Activated T-cell treated with anti-CD3 and anti-CD28 coated beads, Interleukin-2, amount 50 U/mL, for 24 hours (primary cell): Measurements from ENCODE around the gene EFCAB13.
"Not testable (repeated sequence)": the region's sequence is repeated elsewhere in the genome, so short reads cannot be mapped to it uniquely, and the experiment has no call there.

Experiments
- DNase-seq: peaks from one replicate; pipeline ENCODE4 v3.0.0-alpha.2; 2020
- H3K27ac Mint-ChIP-seq: 2 replicates; pipeline ENCODE4 v1.8.0; 2020; ENCODE audit warnings: mild to moderate bottlenecking, mixed read lengths
- H3K27me3 Mint-ChIP-seq: 2 replicates; pipeline ENCODE4 v1.8.0; 2020; ENCODE audit warnings: mixed read lengths
- H3K36me3 Mint-ChIP-seq: 2 replicates; pipeline ENCODE4 v1.8.0; 2020; ENCODE audit warnings: low read depth, mixed read lengths
- H3K4me1 Mint-ChIP-seq: 2 replicates; pipeline ENCODE4 v1.8.0; 2020; ENCODE audit warnings: low read depth, mixed read lengths
- H3K4me3 Mint-ChIP-seq: 2 replicates; pipeline ENCODE4 v1.8.0; 2020; ENCODE audit warnings: mild to moderate bottlenecking, moderate library complexity, mixed read lengths
- H3K9me3 Mint-ChIP-seq: 2 replicates; pipeline ENCODE4 v1.8.0; 2020; ENCODE audit warnings: mixed read lengths

Gene EFCAB13

DNA sequence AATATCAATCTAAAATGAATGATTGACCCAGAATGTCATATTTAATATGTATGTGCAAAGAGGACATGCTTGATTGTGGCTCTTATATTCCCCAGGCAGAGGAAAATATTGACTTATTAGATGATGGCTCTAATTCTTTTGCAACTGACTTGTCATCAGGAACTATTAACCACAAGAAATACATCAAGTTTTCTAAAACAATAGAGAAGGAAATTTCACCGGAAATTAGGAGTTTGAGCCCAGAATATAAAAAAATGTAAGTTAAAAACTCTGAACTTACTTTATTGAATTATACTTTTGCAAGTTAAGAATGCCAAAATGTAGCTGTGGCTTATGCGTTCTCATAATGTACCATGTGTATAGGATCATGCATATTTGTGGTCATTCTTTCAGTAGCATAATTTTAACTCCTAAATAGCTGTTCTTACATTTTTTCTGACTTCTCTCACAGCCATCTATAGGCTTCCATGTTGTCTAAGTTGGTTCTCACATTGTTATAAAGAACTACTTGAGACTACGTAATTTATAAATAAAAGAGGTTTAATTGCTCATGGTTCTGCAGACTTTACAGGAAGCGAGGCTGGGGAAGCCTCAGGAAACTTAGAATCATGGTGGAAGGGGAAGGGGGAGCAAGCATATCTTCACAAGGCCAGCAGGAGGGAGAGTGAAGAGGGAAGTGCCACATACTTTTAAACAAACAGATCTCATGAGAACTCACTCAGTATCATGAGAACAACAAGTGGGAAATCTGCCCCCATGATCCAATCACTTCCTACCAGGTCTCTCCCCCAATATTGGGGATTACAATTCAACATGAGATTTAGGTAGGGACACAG, 11.6 kb downstream of the EFCAB13 start:
- Mint-ChIP-seq H3K4me1 (no peaks in the 10 kb centered on the region), H3K36me3 (peaks cover 12% of the 10 kb centered on the region), H3K4me3 (no peak overlapping the region), H3K27me3 (no peaks in the 10 kb centered on the region), H3K27ac (no peak overlapping the region), H3K9me3 (no peaks in the 10 kb centered on the region)
- no peak for DNase-seq

DNA sequence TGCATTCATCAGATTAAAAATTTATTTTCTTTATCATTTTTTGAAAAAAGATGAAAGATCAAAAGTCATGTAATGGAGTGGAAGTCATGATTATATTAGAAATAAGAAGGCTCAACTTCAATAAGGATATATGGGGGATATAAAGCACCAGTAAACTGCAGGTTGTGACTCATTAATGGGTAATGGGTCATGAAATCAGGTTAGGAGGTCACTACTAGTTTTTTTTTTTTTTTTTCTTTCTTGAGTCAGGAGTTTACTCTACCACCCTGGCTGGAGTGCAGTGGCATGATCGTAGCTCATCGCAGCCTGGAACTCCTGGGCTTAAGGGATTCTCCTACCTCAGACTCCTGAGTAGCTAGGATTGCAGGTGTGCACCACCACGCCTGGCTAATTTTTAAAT, 14.3 kb downstream of the EFCAB13 start:
- Mint-ChIP-seq H3K4me3 (no peak overlapping the region), H3K27ac (no peak overlapping the region), H3K27me3 (no peaks in the 10 kb centered on the region)

DNA sequence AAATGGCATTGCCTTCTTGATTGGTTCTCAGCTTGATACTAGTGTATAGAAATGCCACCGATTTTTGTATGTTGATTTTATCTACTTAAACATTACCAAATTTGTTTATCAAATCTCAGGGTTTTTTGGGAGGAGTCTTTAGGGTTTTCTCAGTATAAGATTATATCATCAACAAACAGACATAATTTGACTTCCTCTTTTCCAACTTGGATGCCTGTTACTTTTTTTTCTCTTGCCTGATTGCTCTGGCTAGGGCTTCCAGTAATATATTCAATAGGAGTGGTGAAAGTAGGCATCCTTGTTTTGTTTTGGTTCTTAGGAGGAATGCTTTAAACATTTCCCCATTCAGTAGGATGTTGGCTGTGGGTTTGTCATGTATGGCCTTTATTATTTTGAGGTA, 29.1 kb downstream of the EFCAB13 start:
- Mint-ChIP-seq H3K4me1 (no peaks in the 10 kb centered on the region), H3K9me3 (no peaks in the 10 kb centered on the region), H3K36me3 (no peaks in the 10 kb centered on the region), H3K4me3 (no peak overlapping the region), H3K27ac (no peak overlapping the region), H3K27me3 (no peaks in the 10 kb centered on the region)
- DNase-seq: no peak

More for the DNA sequence above, 14.3 kb downstream of the EFCAB13 start:
- Mint-ChIP-seq H3K36me3 (peaks cover 10% of the 10 kb centered on the region), H3K9me3 (no peaks in the 10 kb centered on the region), H3K4me1 (no peaks in the 10 kb centered on the region)
- DNase-seq: no peak

DNA sequence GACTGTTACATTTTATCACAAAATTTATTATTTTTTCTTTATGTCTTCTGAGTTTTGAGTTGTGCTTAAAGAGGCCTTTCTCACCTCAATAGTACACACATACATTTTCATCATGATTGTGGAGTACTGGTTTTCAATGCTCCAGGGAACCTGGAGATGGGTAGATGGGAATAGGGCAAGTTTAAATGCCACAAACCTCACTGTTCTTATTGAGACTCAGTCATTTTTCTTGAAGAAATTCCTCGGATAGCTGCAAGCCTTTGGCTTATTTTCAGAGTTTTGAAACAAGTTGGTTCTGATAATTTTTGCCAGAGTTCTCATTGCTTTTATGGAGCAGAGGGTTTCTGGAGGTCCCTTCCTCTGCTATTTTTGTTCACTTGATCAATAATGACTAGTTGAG, 34.9 kb downstream of the EFCAB13 start:
- H3K4me3 Mint-ChIP-seq: no peak overlapping the region

DNA sequence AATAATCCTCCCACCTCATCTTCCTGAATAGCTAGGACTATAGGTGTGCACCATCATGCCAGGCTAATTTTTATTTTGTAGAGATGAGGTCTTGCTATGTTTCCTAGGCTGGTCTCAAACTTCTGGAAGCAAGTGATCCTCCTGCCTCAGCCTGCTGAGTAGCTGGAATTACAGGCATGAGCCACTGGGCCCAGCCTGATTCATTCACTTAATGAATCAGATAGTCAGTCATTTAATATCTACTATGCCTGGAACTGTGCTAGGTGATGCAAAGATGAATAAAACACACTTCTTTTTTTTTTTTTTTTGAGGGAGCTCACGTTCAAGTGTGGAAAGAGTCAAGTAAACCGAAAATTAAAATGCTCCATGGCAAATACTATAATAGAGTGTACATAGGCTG, 39.4 kb downstream of the EFCAB13 start:
- Mint-ChIP-seq H3K27me3 (no peaks in the 10 kb centered on the region), H3K9me3 (no peaks in the 10 kb centered on the region), H3K4me3 (no peak overlapping the region), H3K36me3 (no peaks in the 10 kb centered on the region), H3K27ac (no peak overlapping the region), H3K4me1 (no peaks in the 10 kb centered on the region)
- no peak for DNase-seq

More for the DNA sequence above, 34.9 kb downstream of the EFCAB13 start:
- no peaks in the 10 kb centered on the region for H3K9me3 Mint-ChIP-seq
- H3K36me3 Mint-ChIP-seq: no peaks in the 10 kb centered on the region
- DNase-seq: no peak
- H3K27ac Mint-ChIP-seq: no peak overlapping the region
- no peaks in the 10 kb centered on the region for H3K4me1 Mint-ChIP-seq
- no peaks in the 10 kb centered on the region for H3K27me3 Mint-ChIP-seq

DNA sequence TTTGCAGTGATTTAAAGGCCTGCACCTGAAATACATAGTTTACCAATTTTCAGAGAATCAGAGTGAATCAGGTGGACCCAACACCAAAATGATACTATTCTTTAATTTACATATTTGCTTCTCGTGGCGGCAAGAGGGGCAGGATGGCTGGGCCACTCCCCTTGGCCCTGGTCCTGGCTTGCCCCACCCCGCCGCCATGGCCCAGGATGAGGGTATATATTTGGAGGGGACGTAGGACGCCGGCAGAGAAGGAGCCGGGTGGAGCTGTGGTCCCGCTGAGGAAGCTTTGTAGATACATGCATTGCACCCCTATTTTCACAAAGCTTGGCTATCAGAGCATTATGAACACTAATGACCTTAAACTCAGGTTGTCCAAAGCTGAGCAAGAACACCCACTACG, 43.5 kb downstream of the EFCAB13 start:
- Mint-ChIP-seq H3K9me3 (peaks cover 3% of the 10 kb centered on the region), H3K27me3 (no peaks in the 10 kb centered on the region), H3K4me3 (no peak overlapping the region), H3K4me1 (no peaks in the 10 kb centered on the region), H3K27ac (no peak overlapping the region), H3K36me3 (peaks cover 3% of the 10 kb centered on the region)
- no peak for DNase-seq

DNA sequence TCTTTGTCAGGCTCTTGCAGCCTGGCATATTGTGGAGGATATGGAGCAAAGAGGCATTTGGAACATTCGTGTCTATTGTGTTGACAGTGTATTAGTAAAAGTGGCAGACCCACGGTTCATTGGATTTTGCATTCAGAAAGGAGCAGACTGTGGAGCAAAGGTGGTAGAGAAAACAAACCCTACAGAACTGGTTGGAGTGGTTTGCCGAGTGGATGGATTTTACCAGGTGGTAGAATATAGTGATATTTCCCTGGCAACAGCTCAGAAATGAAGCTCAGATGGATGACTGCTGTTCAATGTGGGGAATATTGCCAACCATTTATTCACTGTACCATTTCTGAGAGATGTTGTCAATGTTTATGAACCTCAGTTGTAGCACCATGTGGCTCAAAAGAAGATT, 44.5 kb downstream of the EFCAB13 start:
- no peak overlapping the region for H3K4me3 Mint-ChIP-seq
- H3K27ac Mint-ChIP-seq: no peak overlapping the region
- DNase-seq: no peak
- peaks cover 12% of the 10 kb centered on the region for H3K9me3 Mint-ChIP-seq
- H3K4me1 Mint-ChIP-seq: no peaks in the 10 kb centered on the region
- H3K27me3 Mint-ChIP-seq: no peaks in the 10 kb centered on the region
- H3K36me3 Mint-ChIP-seq: peaks cover 5% of the 10 kb centered on the region

DNA sequence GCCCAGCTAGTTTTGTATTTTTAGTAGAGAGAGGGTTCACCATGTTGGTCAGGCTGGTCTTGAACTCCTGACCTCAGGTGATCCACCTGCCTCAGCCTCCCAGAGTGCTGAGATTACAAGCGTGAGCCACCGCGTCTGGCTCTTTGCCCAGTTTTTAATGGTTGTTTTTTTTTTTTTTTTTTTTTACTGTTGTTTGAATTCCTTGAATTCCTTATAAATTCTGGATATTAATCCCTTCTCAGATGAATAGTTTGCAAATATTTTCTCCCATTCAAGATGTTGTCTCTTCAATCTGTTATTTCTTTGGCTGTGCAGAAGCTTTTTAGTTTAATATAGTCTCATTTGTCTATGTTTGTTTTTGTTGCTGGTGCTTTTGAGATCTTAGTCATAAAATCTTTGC, 47.1 kb downstream of the EFCAB13 start:
- H3K36me3 Mint-ChIP-seq, H3K27me3 Mint-ChIP-seq, H3K4me3 Mint-ChIP-seq, DNase-seq, H3K27ac Mint-ChIP-seq, H3K4me1 Mint-ChIP-seq: not testable (repeated sequence)
- H3K9me3 Mint-ChIP-seq: peaks cover 13% of the 10 kb centered on the region

DNA sequence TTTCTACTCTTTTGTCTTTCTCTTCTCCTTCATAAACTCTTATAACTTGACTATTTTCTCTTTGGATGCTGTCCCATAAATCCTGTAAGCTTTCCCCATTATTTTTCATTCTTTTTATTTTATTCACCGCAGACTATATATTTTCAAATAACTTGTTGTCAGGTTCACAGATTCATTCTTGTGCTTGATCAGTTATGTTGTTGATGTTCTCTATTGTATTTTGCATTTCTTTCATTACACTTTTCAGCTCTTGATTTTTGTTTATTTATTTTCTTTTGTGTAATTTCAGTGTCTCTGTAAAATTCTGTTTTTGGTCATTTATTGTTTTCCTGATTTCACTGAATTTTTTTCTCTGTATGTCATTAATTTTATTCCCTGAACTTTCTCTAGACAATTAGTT, 49.2 kb downstream of the EFCAB13 start:
- Mint-ChIP-seq H3K27ac (no peak overlapping the region), H3K4me1 (no peaks in the 10 kb centered on the region), H3K9me3 (peaks cover 13% of the 10 kb centered on the region), H3K27me3 (no peaks in the 10 kb centered on the region), H3K36me3 (peaks cover 9% of the 10 kb centered on the region), H3K4me3 (no peak overlapping the region)
- DNase-seq: no peak

DNA sequence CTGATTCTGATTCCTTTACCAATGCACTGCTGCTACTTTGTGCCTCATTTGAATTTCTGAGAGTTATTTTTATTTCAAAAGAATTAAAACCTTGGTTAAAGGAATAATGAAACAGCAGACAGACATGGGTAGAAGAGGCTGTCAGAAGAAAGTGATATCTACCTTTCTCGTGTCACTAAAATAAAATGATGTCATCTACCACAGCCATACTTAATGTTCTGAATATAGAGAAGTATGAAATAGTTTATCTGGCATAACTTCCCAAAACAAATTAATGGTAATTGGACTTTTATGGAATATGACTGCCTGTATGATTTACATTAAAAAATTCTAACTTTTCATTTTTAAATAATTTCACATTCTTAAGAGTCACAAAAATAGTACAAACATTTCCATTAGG, 52.5 kb downstream of the EFCAB13 start:
- H3K9me3 Mint-ChIP-seq: peaks cover 13% of the 10 kb centered on the region
- peaks cover 12% of the 10 kb centered on the region for H3K36me3 Mint-ChIP-seq
- no peaks in the 10 kb centered on the region for H3K4me1 Mint-ChIP-seq
- no peak overlapping the region for H3K27ac Mint-ChIP-seq
- H3K4me3 Mint-ChIP-seq: no peak overlapping the region
- DNase-seq: no peak
- H3K27me3 Mint-ChIP-seq: no peaks in the 10 kb centered on the region

DNA sequence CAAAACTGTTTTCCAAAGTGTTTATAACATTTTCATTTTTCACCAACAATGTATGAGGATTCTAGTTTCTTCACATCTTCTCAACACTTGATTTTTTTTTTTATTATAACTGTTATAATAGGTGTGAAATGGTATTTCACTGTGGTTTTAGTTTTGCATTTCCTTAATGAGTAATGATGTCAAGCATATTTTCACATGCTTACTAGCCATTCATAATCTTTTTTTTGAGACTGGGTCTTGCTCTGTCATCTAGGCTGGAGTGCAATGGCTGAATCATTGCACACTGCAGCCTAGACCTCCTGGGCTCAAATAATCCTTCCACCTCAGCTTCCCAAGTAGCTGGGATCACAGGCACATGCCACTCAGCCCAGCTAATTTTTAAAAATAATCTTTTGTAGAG, 65.1 kb downstream of the EFCAB13 start:
- no peak overlapping the region for H3K4me3 Mint-ChIP-seq
- H3K36me3 Mint-ChIP-seq: peaks cover 13% of the 10 kb centered on the region
- no peaks in the 10 kb centered on the region for H3K27me3 Mint-ChIP-seq

DNA sequence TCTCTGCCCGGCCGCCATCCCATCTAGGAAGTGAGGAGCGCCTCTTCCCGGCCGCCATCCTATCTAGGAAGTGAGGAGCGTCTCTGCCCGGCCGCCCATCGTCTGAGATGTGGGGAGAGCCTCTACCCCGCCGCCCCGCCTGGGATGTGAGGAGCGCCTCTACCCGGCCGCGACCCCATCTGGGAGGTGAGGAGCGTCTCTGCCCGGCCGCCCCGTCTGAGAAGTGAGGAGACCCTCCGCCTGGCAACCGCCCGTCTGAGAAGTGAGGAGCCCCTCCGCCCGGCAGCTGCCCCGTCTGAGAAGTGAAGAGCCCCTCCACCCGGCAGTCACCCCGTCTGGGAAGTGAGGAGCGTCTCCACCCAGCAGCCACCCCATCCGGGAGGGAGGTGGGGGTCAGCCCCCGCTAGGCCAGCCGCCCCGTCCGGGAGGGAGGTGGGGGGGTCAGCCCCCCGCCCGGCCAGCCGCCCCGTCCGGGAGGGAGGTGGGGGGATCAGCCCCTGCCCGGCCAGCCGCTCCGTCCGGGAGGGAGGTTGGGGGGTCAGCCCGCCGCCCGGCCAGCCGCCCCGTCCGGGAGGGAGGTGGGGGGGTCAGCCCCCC, 73.9 kb downstream of the EFCAB13 start:
- H3K27ac Mint-ChIP-seq, DNase-seq, H3K4me3 Mint-ChIP-seq, H3K36me3 Mint-ChIP-seq, H3K4me1 Mint-ChIP-seq, H3K27me3 Mint-ChIP-seq, H3K9me3 Mint-ChIP-seq: not testable (repeated sequence)

More for the DNA sequence above, 65.1 kb downstream of the EFCAB13 start:
- H3K9me3 Mint-ChIP-seq: peaks cover 4% of the 10 kb centered on the region
- H3K27ac Mint-ChIP-seq: no peak overlapping the region
- no peak for DNase-seq
- H3K4me1 Mint-ChIP-seq: no peaks in the 10 kb centered on the region

DNA sequence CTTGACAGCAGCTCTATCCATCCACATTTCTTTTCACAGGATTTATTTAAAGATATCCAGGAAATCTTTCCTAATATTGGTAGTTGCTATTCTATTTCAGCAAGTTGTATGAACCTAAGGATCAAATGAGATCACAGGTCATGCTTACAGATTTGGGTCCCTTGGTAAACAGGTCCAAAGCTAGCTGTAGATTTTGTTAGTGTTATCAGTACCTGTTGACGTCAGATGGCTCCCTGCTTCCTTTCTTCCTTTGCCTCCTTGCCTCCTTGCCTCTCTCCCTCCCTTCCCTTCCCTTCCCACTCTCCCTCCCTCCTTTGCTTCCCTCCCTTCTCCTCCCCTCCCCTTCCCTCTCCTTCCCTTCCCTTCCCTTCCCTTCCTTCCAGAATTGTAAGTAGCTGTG, 76.6 kb downstream of the EFCAB13 start:
- H3K9me3 Mint-ChIP-seq: no peaks in the 10 kb centered on the region
- no peaks in the 10 kb centered on the region for H3K27me3 Mint-ChIP-seq
- DNase-seq: no peak
- no peak overlapping the region for H3K27ac Mint-ChIP-seq
- no peaks in the 10 kb centered on the region for H3K4me1 Mint-ChIP-seq
- no peaks in the 10 kb centered on the region for H3K36me3 Mint-ChIP-seq
- H3K4me3 Mint-ChIP-seq: no peak overlapping the region

DNA sequence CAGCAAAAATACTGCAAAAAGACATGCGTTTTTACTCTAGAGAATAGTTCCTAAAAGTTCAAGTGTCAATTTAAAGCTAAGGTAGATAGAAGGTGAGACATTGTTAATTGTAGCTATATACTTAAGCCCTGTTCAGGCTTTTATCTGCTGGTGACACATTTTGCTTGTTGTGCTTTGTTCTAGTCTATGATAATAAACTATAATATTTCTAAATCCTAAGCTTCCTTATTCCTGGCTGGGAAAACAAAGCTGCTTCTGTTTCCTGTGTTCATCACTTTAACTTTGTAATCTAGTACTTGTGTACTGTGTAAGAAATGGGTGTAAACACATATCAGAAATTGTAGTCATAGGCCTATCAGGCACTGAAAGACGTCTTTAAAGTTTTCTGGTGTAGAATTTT, 77.3 kb downstream of the EFCAB13 start:
- Mint-ChIP-seq H3K27me3 (no peaks in the 10 kb centered on the region), H3K9me3 (no peaks in the 10 kb centered on the region), H3K4me1 (no peaks in the 10 kb centered on the region), H3K27ac (no peak overlapping the region), H3K4me3 (no peak overlapping the region), H3K36me3 (no peaks in the 10 kb centered on the region)
- no peak for DNase-seq

DNA sequence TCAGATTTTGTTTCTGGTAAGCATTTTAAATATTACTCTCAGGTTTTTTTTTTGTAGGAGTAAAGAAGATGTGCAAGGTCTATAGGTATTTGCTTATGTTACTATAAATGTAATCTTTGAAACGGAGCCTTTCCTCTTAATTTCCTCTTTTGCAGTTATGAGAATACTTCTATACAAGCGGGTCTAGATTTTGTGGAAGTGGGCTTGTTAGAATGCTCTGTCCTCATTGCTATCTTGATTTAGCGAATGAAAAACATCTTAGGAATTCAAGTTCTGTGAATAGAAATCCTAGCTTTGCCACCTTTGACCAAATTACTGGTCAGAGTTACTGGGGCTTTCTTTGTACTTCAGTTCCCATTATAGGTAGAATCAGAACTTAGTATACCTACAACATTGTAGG, 80.3 kb downstream of the EFCAB13 start:
- H3K36me3 Mint-ChIP-seq: no peaks in the 10 kb centered on the region
- H3K27ac Mint-ChIP-seq: no peak overlapping the region
- H3K4me3 Mint-ChIP-seq: no peak overlapping the region

More for the DNA sequence above, 80.3 kb downstream of the EFCAB13 start:
- DNase-seq: no peak
- Mint-ChIP-seq H3K4me1 (no peaks in the 10 kb centered on the region), H3K27me3 (no peaks in the 10 kb centered on the region), H3K9me3 (no peaks in the 10 kb centered on the region)
